CD4-positive, alpha-beta T cell treated with Interleukin-6 for 4 hours (primary cell): ENCODE measurements around the gene TMC6.

ENCODE experiments used
- DNase-seq: peaks from one replicate; pipeline ENCODE4 v3.0.0-alpha.2; 2020; ENCODE audit warnings: mixed read lengths

The TMC6 gene

DNA sequence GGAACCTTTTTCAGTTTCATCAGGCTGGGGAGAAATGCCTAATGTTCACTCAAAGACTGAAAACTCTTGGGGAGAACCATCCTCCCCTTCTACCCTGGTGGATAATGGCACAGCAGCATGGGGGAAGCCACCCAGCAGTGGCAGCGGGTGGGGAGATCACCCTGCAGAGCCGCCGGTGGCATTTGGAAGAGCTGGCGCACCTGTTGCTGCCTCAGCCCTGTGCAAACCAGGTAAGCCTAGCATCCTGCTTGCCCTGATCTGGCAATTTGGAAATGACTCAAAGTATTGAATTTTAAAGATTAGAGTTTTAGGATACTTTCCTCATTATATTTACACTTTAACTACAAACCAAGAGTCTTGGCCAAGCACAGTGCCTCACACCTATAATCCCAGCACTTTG lies 63.8 kb downstream of the TMC6 start:
- no peak for DNase-seq

DNA sequence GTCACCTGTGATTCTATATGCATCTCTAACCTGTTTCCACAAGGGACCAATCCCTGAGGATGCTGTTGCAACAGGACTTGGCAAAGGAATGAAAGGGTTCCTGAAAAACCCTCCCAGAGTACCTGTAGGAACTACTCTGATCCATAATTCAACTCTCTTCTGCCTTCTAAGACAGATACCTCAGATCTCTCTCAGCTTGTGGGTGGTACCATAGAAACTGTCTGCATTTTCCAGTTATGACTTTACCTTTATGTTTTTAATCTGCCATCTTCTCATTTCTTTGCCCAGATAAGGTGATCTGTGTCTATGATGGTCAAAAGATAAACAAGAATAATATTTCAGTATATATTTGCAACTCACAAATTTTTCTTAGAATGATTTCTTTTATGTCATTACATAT lies 65.1 kb downstream of the TMC6 start:
- no peak for DNase-seq

DNA sequence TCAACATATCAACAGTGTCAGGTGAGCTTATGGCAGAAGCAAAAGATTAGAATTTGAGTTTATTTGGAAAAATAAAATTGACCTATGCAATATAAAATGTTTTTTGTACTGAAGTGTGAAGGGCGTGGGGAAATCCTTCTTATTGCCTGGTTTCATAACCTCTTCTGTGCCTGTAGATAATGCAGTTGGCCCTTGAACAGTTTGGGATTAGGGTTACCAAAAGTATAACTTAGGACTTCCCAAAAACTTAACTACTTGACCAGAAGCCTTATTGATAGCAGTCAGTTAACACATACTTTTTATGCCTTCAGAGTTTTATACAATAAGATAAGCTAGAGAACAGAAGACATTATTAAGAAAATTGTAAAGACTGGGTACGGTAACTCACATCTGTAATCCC lies 66.0 kb downstream of the TMC6 start:
- no peak for DNase-seq
